ENCODE data around the gene GZMM. TPM values are rescaled to one million over a fixed set of nuclear protein-coding genes. Genes with fewer than 3 reads are reported as not detected.
A peak's percentile ranks its signal among the peaks of the same experiment; 100 is the strongest.

The GZMM gene
- total and polyA plus RNA-seq, 7 donors: 0.11 to 0.23 (median 0.14) TPM; not detected in 4

- DNase-seq: no peak
- WGBS, 3 donors: 26 to 32% (median 32%) methylated on average over 68 to 75 of the region's 75 CpGs
- no peak for TF ChIP-seq CTCF (IDR thresholded peaks at IDR 0.05)
- peaks cover 0 to 57% (median 22%) of the 10 kb centered on the region in 3 donors for H3K27me3 ChIP-seq (ENCODE audit: insufficient read depth in 3 of 3, low read length in 2 of 3)
- no peaks in the 10 kb centered on the region for H3K9me3 ChIP-seq
- H3K4me1 ChIP-seq: no peaks in the 10 kb centered on the region
- ATAC-seq: peak; percentile 47 to 69 (median 60)
- H3K36me3 ChIP-seq (ENCODE audit: insufficient read depth in 1 of 2, low read depth in 1 of 2): no peaks in the 10 kb centered on the region
- intact Hi-C loops (cut with DNase I): loop anchor here in 1 of 2 donors (5.0 kb wide), 1 partner anchor 36 kb away; no protein-coding TSS in a partner anchor
- H3K4me3 ChIP-seq: no peak overlapping the region
- H3K27ac ChIP-seq: no peak overlapping the region
Measured at GRCh38 chr19:591099-591958, 47.5 kb downstream of the GZMM start.

- no peak for ATAC-seq
- intact Hi-C loops (cut with DNase I): loop anchor here in 1 of 2 donors (5.0 kb wide), 1 partner anchor 35 kb away; no protein-coding TSS in a partner anchor
- H3K27ac ChIP-seq: no peak overlapping the region
- no peak for DNase-seq
- WGBS, 3 donors: 68 to 79% (median 76%) methylated on average over 15 to 19 of the region's 19 CpGs
- H3K9me3 ChIP-seq: no peaks in the 10 kb centered on the region
- H3K4me3 ChIP-seq: no peak overlapping the region
- TF ChIP-seq CTCF (IDR thresholded peaks at IDR 0.05): no peak
- peaks cover 0 to 63% (median 24%) of the 10 kb centered on the region in 3 donors for H3K27me3 ChIP-seq (ENCODE audit: insufficient read depth in 3 of 3, low read length in 2 of 3)
- H3K4me1 ChIP-seq: no peaks in the 10 kb centered on the region
- no peaks in the 10 kb centered on the region for H3K36me3 ChIP-seq (ENCODE audit: insufficient read depth in 1 of 2, low read depth in 1 of 2)
Measured at GRCh38 chr19:592101-592500, 48.2 kb downstream of the GZMM start.

- 68 to 74% (median 73%) methylated on average over 15 to 18 of the region's 18 CpGs for WGBS, 3 donors
- TF ChIP-seq CTCF (IDR thresholded peaks at IDR 0.05): no peak
- Histone ChIP-seq H3K9me3 (no peaks in the 10 kb centered on the region), H3K27me3 (ENCODE audit: insufficient read depth in 3 of 3, low read length in 2 of 3) (peaks cover 0 to 60% (median 26%) of the 10 kb centered on the region in 3 donors), H3K4me1 (no peaks in the 10 kb centered on the region), H3K36me3 (ENCODE audit: insufficient read depth in 1 of 2, low read depth in 1 of 2) (no peaks in the 10 kb centered on the region), H3K4me3 (no peak overlapping the region), H3K27ac (no peak overlapping the region)
- intact Hi-C loops (cut with DNase I): loop anchor here in 1 of 2 donors (5.0 kb wide), 1 partner anchor 34 kb away; no protein-coding TSS in a partner anchor
- no peak for ATAC-seq
- DNase-seq: no peak
Measured at GRCh38 chr19:593055-593454, 49.2 kb downstream of the GZMM start.

GRCh38 chr19:593505-593904, 49.7 kb downstream of the GZMM start:
- H3K27me3 ChIP-seq (ENCODE audit: insufficient read depth in 3 of 3, low read length in 2 of 3): peaks cover 0 to 55% (median 24%) of the 10 kb centered on the region in 3 donors
- no peaks in the 10 kb centered on the region for H3K36me3 ChIP-seq (ENCODE audit: insufficient read depth in 1 of 2, low read depth in 1 of 2)
- no peaks in the 10 kb centered on the region for H3K9me3 ChIP-seq
- no peak for DNase-seq
- H3K27ac ChIP-seq: no peak overlapping the region
- TF ChIP-seq CTCF (IDR thresholded peaks at IDR 0.05): no peak
- H3K4me1 ChIP-seq: no peaks in the 10 kb centered on the region
- intact Hi-C loops (cut with DNase I): loop anchor here in 1 of 2 donors (5.0 kb wide), 1 partner anchor 34 kb away; no protein-coding TSS in a partner anchor
- ATAC-seq: no peak
- H3K4me3 ChIP-seq: no peak overlapping the region
- WGBS, 3 donors: 45 to 58% (median 53%) methylated on average over 9 of the region's 9 CpGs
